HL-60/S4 treated with phorbol 12-myristate 13-acetate at 8.2 ng/mL for 4 days and 3 days (cell line): Measurements from ENCODE around the gene PTDSS2.
"Not testable (repeated sequence)": the region's sequence is repeated elsewhere in the genome, so short reads cannot be mapped to it uniquely, and the experiment has no call there.

Source experiments
- in situ Hi-C: fragments of 300-500 bp; cut with MboI; formaldehyde crosslinking; loops from 2 replicates; pipeline ENCODE4 v1.15.0; 2022; ENCODE audit warnings: low sequenced_read_pairs

PTDSS2 gene

GRCh38 chr11:413120-414081 lies 36.7 kb upstream of the PTDSS2 start:
- in situ Hi-C loops = no loop called here

- in situ Hi-C loops = no loop called here
Observed at GRCh38 chr11:414318-414857, 35.7 kb upstream of the PTDSS2 start.

- in situ Hi-C loops = no loop called here
Observed at GRCh38 chr11:415640-416041, 34.4 kb upstream of the PTDSS2 start.

- in situ Hi-C loops = no loop called here
Observed at GRCh38 chr11:416051-416756, 33.9 kb upstream of the PTDSS2 start.

GRCh38 chr11:416757-417621 lies 33.1 kb upstream of the PTDSS2 start:
- in situ Hi-C loops = no loop called here

GRCh38 chr11:417652-418342 lies 32.3 kb upstream of the PTDSS2 start:
- in situ Hi-C loops = no loop called here

GRCh38 chr11:418343-419247 lies 31.5 kb upstream of the PTDSS2 start:
- in situ Hi-C loops = no loop called here

- in situ Hi-C loops = no loop called here
Observed at GRCh38 chr11:419248-420005, 30.7 kb upstream of the PTDSS2 start.

GRCh38 chr11:420054-420910 lies 29.8 kb upstream of the PTDSS2 start:
- in situ Hi-C loops = no loop called here

GRCh38 chr11:420911-421321 lies 29.2 kb upstream of the PTDSS2 start:
- in situ Hi-C loops = no loop called here

GRCh38 chr11:422249-422656 lies 27.8 kb upstream of the PTDSS2 start:
- in situ Hi-C loops = no loop called here

GRCh38 chr11:424232-424631 lies 25.8 kb upstream of the PTDSS2 start:
- in situ Hi-C loops = no loop called here

- in situ Hi-C loops = not testable (repeated sequence)
Observed at GRCh38 chr11:424766-425165, 25.3 kb upstream of the PTDSS2 start.

GRCh38 chr11:425301-425700 lies 24.8 kb upstream of the PTDSS2 start:
- in situ Hi-C loops = no loop called here

- in situ Hi-C loops = no loop called here
Observed at GRCh38 chr11:426851-427250, 23.2 kb upstream of the PTDSS2 start.

GRCh38 chr11:428295-428694 lies 21.8 kb upstream of the PTDSS2 start:
- in situ Hi-C loops = no loop called here

GRCh38 chr11:429391-429790 lies 20.7 kb upstream of the PTDSS2 start:
- in situ Hi-C loops = no loop called here
